ENCODE data around the gene KCNAB1. TPM values are rescaled to one million over a fixed set of nuclear protein-coding genes. Genes with fewer than 3 reads are reported as not detected.
"Not testable (repeated sequence)": the region's sequence is repeated elsewhere in the genome, so short reads cannot be mapped to it uniquely, and the experiment has no call there.

Gene KCNAB1
- total and polyA plus RNA-seq, 5 experiments from 2014 or later: 0.16 to 0.39 (median 0.17) TPM

- ATAC-seq, H3K27ac Mint-ChIP-seq, POLR2A ChIA-PET, DNase-seq, H3K36me3 Mint-ChIP-seq, H3K4me3 Mint-ChIP-seq, H3K9me3 Mint-ChIP-seq, H3K4me1 Mint-ChIP-seq: not testable (repeated sequence)
- peaks cover 6 to 18% (median 9%) of the 10 kb centered on the region in 5 donors for H3K27me3 Mint-ChIP-seq
Observed at GRCh38 chr3:156194945-156195344, 74.6 kb downstream of the KCNAB1 start.

DNA sequence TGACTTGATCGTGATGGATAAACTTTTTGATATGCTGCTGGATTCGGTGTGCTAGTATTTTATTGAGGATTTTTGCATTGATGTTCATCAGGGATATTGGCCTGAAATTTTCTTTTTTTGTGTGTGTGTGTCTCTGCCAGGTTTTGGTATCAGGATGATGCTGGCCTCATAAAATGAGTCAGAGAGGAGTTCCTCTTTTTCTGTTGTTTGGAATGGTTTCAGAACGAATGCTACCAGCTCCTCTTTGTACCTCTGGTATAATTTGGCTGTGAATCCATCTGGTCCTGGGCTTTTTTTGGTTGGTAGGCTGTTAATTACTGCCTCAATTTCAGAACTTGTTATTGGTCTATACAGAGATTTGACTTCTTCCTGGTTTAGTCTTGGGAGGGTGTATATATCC lies 76.8 kb downstream of the KCNAB1 start:
- DNase-seq, H3K36me3 Mint-ChIP-seq, POLR2A ChIA-PET, H3K4me1 Mint-ChIP-seq, ATAC-seq, H3K9me3 Mint-ChIP-seq, H3K27ac Mint-ChIP-seq, H3K4me3 Mint-ChIP-seq: not testable (repeated sequence)
- peaks cover 10 to 31% (median 23%) of the 10 kb centered on the region in 5 donors for H3K27me3 Mint-ChIP-seq

DNA sequence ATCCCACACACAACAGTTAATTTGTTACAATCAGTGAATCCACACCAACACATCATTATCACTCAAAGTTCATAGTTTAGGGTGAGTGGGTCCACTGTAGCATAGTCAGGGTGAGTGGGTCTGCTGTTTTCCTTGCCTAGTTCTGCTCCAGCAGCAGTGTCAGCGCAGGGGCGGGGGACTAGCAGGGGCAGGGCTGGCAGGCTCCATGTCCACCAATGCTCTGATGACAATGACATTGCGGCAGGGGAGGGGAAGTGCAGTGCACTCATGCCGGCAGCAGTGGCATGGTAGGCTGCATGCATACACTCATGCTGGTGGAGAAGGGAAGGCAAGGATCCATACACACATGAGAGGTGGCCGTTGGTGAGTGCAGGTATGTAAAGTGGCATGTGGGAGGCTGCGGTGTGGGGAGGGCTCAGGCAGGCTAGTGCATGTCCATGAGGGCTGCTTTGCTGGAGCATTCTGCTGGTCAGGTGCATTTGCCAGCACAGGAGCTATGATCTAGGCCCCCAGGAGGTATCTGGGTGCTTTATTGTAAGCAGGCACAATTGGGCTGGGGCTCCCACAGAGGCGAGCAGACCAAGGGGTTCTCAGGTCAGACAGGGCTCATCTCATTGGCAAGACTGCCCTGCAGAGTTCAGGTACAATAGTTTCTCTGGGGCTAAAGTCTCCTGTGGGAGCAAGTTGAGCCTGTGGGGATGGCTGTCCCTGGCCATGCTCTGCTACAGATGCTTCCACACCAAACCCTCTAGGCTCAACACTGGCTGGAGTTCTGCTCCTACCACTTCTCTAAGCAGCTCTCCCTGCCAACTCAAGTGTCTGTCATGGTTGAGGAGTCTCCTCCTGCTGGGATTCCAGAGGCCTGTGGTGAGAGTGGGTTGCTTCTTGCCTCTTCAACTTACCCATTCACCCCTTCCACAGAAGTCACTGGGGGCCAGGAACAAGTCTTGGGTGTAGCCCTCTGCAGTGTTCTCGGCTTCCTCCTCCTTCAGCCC lies 81.3 kb downstream of the KCNAB1 start:
- Mint-ChIP-seq H3K36me3 (peaks cover 0 to 5% (median 0%) of the 10 kb centered on the region in 3 donors), H3K9me3 (peaks cover 0 to 6% (median 0%) of the 10 kb centered on the region in 9 donors), H3K27me3 (peaks cover 18 to 39% (median 26%) of the 10 kb centered on the region in 5 donors), H3K27ac (no peak overlapping the region), H3K4me3 (no peak overlapping the region), H3K4me1 (peaks cover 0 to 1% (median 0%) of the 10 kb centered on the region in 4 donors)
- ATAC-seq (no peak), DNase-seq (no peak)
- POLR2A ChIA-PET: no interaction called here

DNA sequence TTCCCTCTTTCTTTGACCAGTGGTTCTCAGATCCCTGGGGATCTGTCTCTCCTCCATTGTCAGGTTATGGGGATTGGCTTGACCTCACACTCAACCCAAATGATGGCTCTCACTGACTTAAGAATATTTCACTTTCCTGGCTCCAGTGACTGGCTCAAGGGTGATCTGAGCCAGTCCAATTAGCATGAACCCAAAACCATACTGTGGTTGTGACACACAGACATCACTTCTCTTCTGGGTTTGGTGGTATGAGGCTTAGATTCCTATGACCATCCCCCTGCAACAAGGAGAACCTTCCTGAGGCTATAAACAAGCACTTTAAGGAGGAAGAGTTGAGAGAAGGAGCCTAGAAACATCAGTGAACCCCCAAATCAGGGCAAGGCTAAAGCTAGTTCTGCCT lies 85.8 kb downstream of the KCNAB1 start:
- H3K27me3 Mint-ChIP-seq: peaks cover 12 to 21% (median 17%) of the 10 kb centered on the region in 5 donors
- no peak for DNase-seq
- H3K4me3 Mint-ChIP-seq: no peak overlapping the region
- POLR2A ChIA-PET: no interaction called here
- no peak for ATAC-seq
- no peak overlapping the region for H3K27ac Mint-ChIP-seq
- H3K9me3 Mint-ChIP-seq: no peaks in the 10 kb centered on the region
- H3K4me1 Mint-ChIP-seq: peaks cover 0 to 1% (median 0%) of the 10 kb centered on the region in 4 donors
- H3K36me3 Mint-ChIP-seq: no peaks in the 10 kb centered on the region

DNA sequence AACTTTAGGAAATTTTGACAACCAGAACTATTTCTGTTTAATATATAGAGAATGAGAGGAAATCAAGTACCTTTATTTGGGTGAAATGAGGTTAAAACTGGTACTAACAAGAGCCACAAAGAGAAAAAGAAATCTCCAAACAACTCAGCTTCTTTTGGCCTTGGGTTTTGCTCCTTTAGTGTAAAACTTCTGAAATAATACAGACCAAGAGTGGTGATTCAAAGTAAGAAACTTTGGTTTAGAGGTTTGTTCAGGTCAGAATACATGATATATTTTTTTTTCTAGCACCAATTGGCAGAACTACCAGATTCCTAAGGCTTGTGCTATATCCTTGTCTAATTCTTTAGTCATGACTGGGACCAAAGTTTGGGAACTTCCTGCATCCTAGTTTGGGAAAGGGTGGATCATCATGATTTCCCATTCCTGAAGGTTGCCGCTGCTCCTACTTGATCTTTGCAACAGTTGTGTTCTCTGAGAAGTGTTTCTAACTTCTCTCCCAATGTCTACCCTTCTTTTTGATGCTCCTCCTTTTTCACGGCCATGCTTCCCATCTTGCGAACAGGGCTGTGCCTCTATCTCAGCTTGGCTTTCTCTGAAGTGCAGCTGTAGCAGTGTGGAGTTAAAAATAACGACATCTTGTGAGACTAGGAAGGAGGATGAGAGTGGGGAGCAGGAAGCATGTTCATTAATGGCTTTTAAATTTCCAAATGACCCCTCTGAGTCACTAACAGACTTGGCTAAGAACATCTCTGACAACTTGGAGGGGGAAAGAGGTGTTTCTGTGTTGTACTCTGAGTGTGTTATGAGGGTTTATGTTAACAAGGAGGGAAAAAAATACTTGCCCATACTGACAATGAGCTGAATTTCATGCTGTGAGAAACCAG lies 87.7 kb downstream of the KCNAB1 start:
- Mint-ChIP-seq H3K27ac (no peak overlapping the region), H3K27me3 (peaks cover 6 to 17% (median 13%) of the 10 kb centered on the region in 5 donors), H3K4me1 (peaks cover 0 to 1% (median 0%) of the 10 kb centered on the region in 4 donors), H3K9me3 (no peaks in the 10 kb centered on the region), H3K4me3 (no peak overlapping the region), H3K36me3 (no peaks in the 10 kb centered on the region)
- POLR2A ChIA-PET: no interaction called here
- DNase-seq (no peak), ATAC-seq (no peak)

- no peaks in the 10 kb centered on the region for H3K36me3 Mint-ChIP-seq
- POLR2A ChIA-PET: no interaction called here
- no peaks in the 10 kb centered on the region for H3K9me3 Mint-ChIP-seq
- ATAC-seq (no peak), DNase-seq (no peak)
- H3K4me1 Mint-ChIP-seq: peaks cover 0 to 1% (median 0%) of the 10 kb centered on the region in 4 donors
- H3K27me3 Mint-ChIP-seq: peaks cover 6 to 17% (median 13%) of the 10 kb centered on the region in 5 donors
- H3K27ac Mint-ChIP-seq: no peak overlapping the region
- no peak overlapping the region for H3K4me3 Mint-ChIP-seq
Observed at GRCh38 chr3:156209631-156210335, 89.4 kb downstream of the KCNAB1 start.

GRCh38 chr3:156211583-156211982 lies 91.2 kb downstream of the KCNAB1 start:
- Mint-ChIP-seq H3K4me1 (no peaks in the 10 kb centered on the region), H3K27me3 (peaks cover 6 to 29% (median 15%) of the 10 kb centered on the region in 5 donors)
- no peak for ATAC-seq

GRCh38 chr3:156214676-156215075 lies 94.3 kb downstream of the KCNAB1 start:
- H3K36me3 Mint-ChIP-seq: no peaks in the 10 kb centered on the region

More at GRCh38 chr3:156211583-156211982, 91.2 kb downstream of the KCNAB1 start:
- no peak for DNase-seq
- H3K9me3 Mint-ChIP-seq: no peaks in the 10 kb centered on the region
- no peak overlapping the region for H3K27ac Mint-ChIP-seq
- POLR2A ChIA-PET: no interaction called here
- H3K4me3 Mint-ChIP-seq: no peak overlapping the region
- H3K36me3 Mint-ChIP-seq: no peaks in the 10 kb centered on the region

GRCh38 chr3:156215751-156216150 lies 95.4 kb downstream of the KCNAB1 start:
- Mint-ChIP-seq H3K9me3 (peaks cover 0 to 17% (median 1%) of the 10 kb centered on the region in 9 donors), H3K36me3 (peaks cover 0 to 2% (median 0%) of the 10 kb centered on the region in 3 donors), H3K27ac (no peak overlapping the region), H3K4me1 (no peaks in the 10 kb centered on the region), H3K27me3 (peaks cover 16 to 39% (median 18%) of the 10 kb centered on the region in 5 donors), H3K4me3 (no peak overlapping the region)
- ATAC-seq (no peak), DNase-seq (no peak)
- POLR2A ChIA-PET: no interaction called here

More at GRCh38 chr3:156214676-156215075, 94.3 kb downstream of the KCNAB1 start:
- POLR2A ChIA-PET: no interaction called here
- Mint-ChIP-seq H3K9me3 (peaks cover 0 to 7% (median 0%) of the 10 kb centered on the region in 9 donors), H3K4me3 (no peak overlapping the region), H3K4me1 (no peaks in the 10 kb centered on the region), H3K27ac (no peak overlapping the region), H3K27me3 (peaks cover 11 to 39% (median 13%) of the 10 kb centered on the region in 5 donors)
- DNase-seq (no peak), ATAC-seq (no peak)

GRCh38 chr3:156216216-156216615 lies 95.8 kb downstream of the KCNAB1 start:
- POLR2A ChIA-PET: no interaction called here
- DNase-seq: no peak
- ATAC-seq: no peak
- Mint-ChIP-seq H3K4me1 (no peaks in the 10 kb centered on the region), H3K4me3 (no peak overlapping the region), H3K36me3 (peaks cover 2 to 4% (median 2%) of the 10 kb centered on the region in 3 donors), H3K27me3 (peaks cover 18 to 38% (median 21%) of the 10 kb centered on the region in 5 donors), H3K27ac (no peak overlapping the region), H3K9me3 (peaks cover 0 to 21% (median 1%) of the 10 kb centered on the region in 9 donors)

DNA sequence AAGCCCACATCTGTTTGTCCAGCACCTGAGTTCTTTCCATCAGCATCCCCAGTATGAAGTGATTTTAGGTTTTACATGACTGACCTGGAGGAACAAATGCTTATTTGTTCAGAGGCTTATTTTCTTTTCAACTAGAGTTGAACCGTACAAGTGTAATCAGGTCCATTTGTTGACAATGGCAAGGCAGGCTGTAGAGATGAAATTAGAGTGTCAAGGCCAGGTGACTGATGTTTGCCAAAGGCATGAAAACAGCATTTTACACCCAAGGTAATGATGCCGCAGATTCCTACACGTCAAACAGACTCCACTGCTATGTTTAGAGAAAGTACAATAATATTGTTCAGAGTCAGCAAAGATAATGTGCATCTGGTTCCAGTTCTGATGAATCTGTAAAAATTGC lies 96.5 kb downstream of the KCNAB1 start:
- POLR2A ChIA-PET: no interaction called here
- Mint-ChIP-seq H3K4me1 (no peaks in the 10 kb centered on the region), H3K4me3 (no peak overlapping the region), H3K27me3 (peaks cover 14 to 38% (median 24%) of the 10 kb centered on the region in 5 donors), H3K36me3 (peaks cover 2 to 7% (median 2%) of the 10 kb centered on the region in 3 donors), H3K27ac (no peak overlapping the region), H3K9me3 (peaks cover 0 to 25% (median 1%) of the 10 kb centered on the region in 9 donors)
- ATAC-seq (no peak), DNase-seq (no peak)

- H3K27ac Mint-ChIP-seq: no peak overlapping the region
- DNase-seq: no peak
- no peak for ATAC-seq
- no peak overlapping the region for H3K4me3 Mint-ChIP-seq
- peaks cover 2 to 12% (median 2%) of the 10 kb centered on the region in 3 donors for H3K36me3 Mint-ChIP-seq
- POLR2A ChIA-PET: no interaction called here
- peaks cover 14 to 34% (median 24%) of the 10 kb centered on the region in 5 donors for H3K27me3 Mint-ChIP-seq
- H3K4me1 Mint-ChIP-seq: no peaks in the 10 kb centered on the region
- H3K9me3 Mint-ChIP-seq: peaks cover 0 to 31% (median 1%) of the 10 kb centered on the region in 9 donors
Observed at GRCh38 chr3:156217674-156218352, 97.4 kb downstream of the KCNAB1 start.
